ENCODE results near the gene BLID. TPM values are rescaled to one million over a fixed set of nuclear protein-coding genes. Genes with fewer than 3 reads are reported as not detected.

Gene BLID
- total RNA-seq, 1 donor from 2014 or later = not detected

GRCh38 chr11:122114976-122115375 is 1.0 kb downstream of the BLID start:
- Histone ChIP-seq H3K4me3 (ENCODE audit: low read depth, low read length) (no peak overlapping the region), H3K36me3 (ENCODE audit: control insufficient read depth, insufficient read depth, low read length) (no peaks in the 10 kb centered on the region), H3K27me3 (ENCODE audit: control insufficient read depth, insufficient read depth, low read length) (no peaks in the 10 kb centered on the region)
- TF ChIP-seq CTCF (IDR thresholded peaks at IDR 0.05; ENCODE audit: insufficient read depth, low read length, poor library complexity, severe bottlenecking) = no peak
- DNase-seq (ENCODE audit: low read depth) = no peak

- Histone ChIP-seq H3K27me3 (ENCODE audit: control insufficient read depth, insufficient read depth, low read length) (no peaks in the 10 kb centered on the region), H3K36me3 (ENCODE audit: control insufficient read depth, insufficient read depth, low read length) (no peaks in the 10 kb centered on the region), H3K4me3 (ENCODE audit: low read depth, low read length) (no peak overlapping the region)
- TF ChIP-seq CTCF (IDR thresholded peaks at IDR 0.05; ENCODE audit: insufficient read depth, low read length, poor library complexity, severe bottlenecking) = no peak
- DNase-seq (ENCODE audit: low read depth) = no peak
Observed at GRCh38 chr11:122113836-122114825, 1.9 kb downstream of the BLID start.

- TF ChIP-seq CTCF (IDR thresholded peaks at IDR 0.05; ENCODE audit: insufficient read depth, low read length, poor library complexity, severe bottlenecking) = no peak
- no peak overlapping the region for H3K4me3 ChIP-seq (ENCODE audit: low read depth, low read length)
- no peak for DNase-seq (ENCODE audit: low read depth)
- no peaks in the 10 kb centered on the region for H3K27me3 ChIP-seq (ENCODE audit: control insufficient read depth, insufficient read depth, low read length)
- H3K36me3 ChIP-seq (ENCODE audit: control insufficient read depth, insufficient read depth, low read length) = no peaks in the 10 kb centered on the region
Observed at GRCh38 chr11:122112470-122113365, 3.3 kb downstream of the BLID start.

GRCh38 chr11:122109932-122110331 is 6.1 kb downstream of the BLID start:
- H3K27me3 ChIP-seq (ENCODE audit: control insufficient read depth, insufficient read depth, low read length) = no peaks in the 10 kb centered on the region
- H3K4me3 ChIP-seq (ENCODE audit: low read depth, low read length) = no peak overlapping the region
- TF ChIP-seq CTCF (IDR thresholded peaks at IDR 0.05; ENCODE audit: insufficient read depth, low read length, poor library complexity, severe bottlenecking) = no peak
- no peak for DNase-seq (ENCODE audit: low read depth)
- H3K36me3 ChIP-seq (ENCODE audit: control insufficient read depth, insufficient read depth, low read length) = no peaks in the 10 kb centered on the region

GRCh38 chr11:122108828-122109227 is 7.2 kb downstream of the BLID start:
- H3K27me3 ChIP-seq (ENCODE audit: control insufficient read depth, insufficient read depth, low read length) = no peaks in the 10 kb centered on the region
- no peak for TF ChIP-seq CTCF (IDR thresholded peaks at IDR 0.05; ENCODE audit: insufficient read depth, low read length, poor library complexity, severe bottlenecking)
- no peak overlapping the region for H3K4me3 ChIP-seq (ENCODE audit: low read depth, low read length)
- H3K36me3 ChIP-seq (ENCODE audit: control insufficient read depth, insufficient read depth, low read length) = no peaks in the 10 kb centered on the region
- no peak for DNase-seq (ENCODE audit: low read depth)

Data from kidney epithelial cell (primary cell).